ENCODE data around the gene ANKMY2.

Gene ANKMY2

GRCh38 chr7:16594676-16595075 is 50.9 kb downstream of the ANKMY2 start (continued):
- TF ChIP-seq FEZF1 (tag by site-specific recombination; IDR thresholded peaks at IDR 0.05) (no peak), ZFP37 (tag by site-specific recombination; IDR thresholded peaks at IDR 0.05) (no peak), ZNF621 (tag by site-specific recombination; IDR thresholded peaks at IDR 0.05) (no peak)

GRCh38 chr7:16594061-16594460 is 51.5 kb downstream of the ANKMY2 start:
- Histone ChIP-seq H3K36me3 (ENCODE audit: control insufficient read depth in 2 of 2, insufficient read depth in 1 of 2, low read length in 2 of 2) (no peaks in the 10 kb centered on the region), H3K4me3 (ENCODE audit: low read depth, low read length) (no peak overlapping the region), H3K4me1 (ENCODE audit: control insufficient read depth, insufficient read depth, low read length) (no peaks in the 10 kb centered on the region), H3K27ac (ENCODE audit: extremely low read depth, low read depth, low read length) (no peak overlapping the region), H3K9me3 (ENCODE audit: control insufficient read depth, insufficient read depth, low read depth, low read length) (no peaks in the 10 kb centered on the region)
- TF ChIP-seq ZNF394 (tag by site-specific recombination; IDR thresholded peaks at IDR 0.05; ENCODE audit: borderline replicate concordance): no peak
- ChIA-PET POLR2A (no interaction called here), CTCF (interaction anchor here (1.0 kb wide), 1 partner anchor 514 kb away, joined by 3 read pairs; no protein-coding TSS in a partner anchor)

GRCh38 chr7:16592395-16592794 is 53.2 kb downstream of the ANKMY2 start:
- Histone ChIP-seq H3K9me3 (ENCODE audit: control insufficient read depth, insufficient read depth, low read depth, low read length) (no peaks in the 10 kb centered on the region), H3K4me3 (ENCODE audit: low read depth, low read length) (no peak overlapping the region), H3K27ac (ENCODE audit: extremely low read depth, low read depth, low read length) (no peak overlapping the region), H3K4me1 (ENCODE audit: control insufficient read depth, insufficient read depth, low read length) (no peaks in the 10 kb centered on the region), H3K36me3 (ENCODE audit: control insufficient read depth in 2 of 2, insufficient read depth in 1 of 2, low read length in 2 of 2) (no peaks in the 10 kb centered on the region)
- no peak for TF ChIP-seq ZNF37A (tag by site-specific recombination; IDR thresholded peaks at IDR 0.05)
- TF ChIP-seq ZNF202 (tag by site-specific recombination; IDR thresholded peaks at IDR 0.05; ENCODE audit: borderline replicate concordance): no peak
- no peak for TF ChIP-seq ZNF146 (tag by site-specific recombination; IDR thresholded peaks at IDR 0.05)
- no peak for TF ChIP-seq ZBTB11 (tag by site-specific recombination; conservative IDR thresholded peaks at IDR 0.05; ENCODE audit: low read depth)
- no peak for TF ChIP-seq ZNF169 (tag by site-specific recombination; IDR thresholded peaks at IDR 0.05)
- TF ChIP-seq ZNF335 (tag by site-specific recombination; conservative IDR thresholded peaks at IDR 0.05): no peak
- TF ChIP-seq KLF7 (tag by site-specific recombination; IDR thresholded peaks at IDR 0.05; ENCODE audit: borderline replicate concordance): no peak
- no peak for TF ChIP-seq ZNF544 (tag by site-specific recombination; IDR thresholded peaks at IDR 0.05)
- TF ChIP-seq ZBTB10 (tag by site-specific recombination; IDR thresholded peaks at IDR 0.05): no peak
- TF ChIP-seq MYNN (tag by site-specific recombination; IDR thresholded peaks at IDR 0.05; ENCODE audit: borderline replicate concordance): no peak
- no peak for TF ChIP-seq ZNF639 (tag by site-specific recombination; IDR thresholded peaks at IDR 0.05)
- no peak for TF ChIP-seq ZNF266 (tag by site-specific recombination; IDR thresholded peaks at IDR 0.05; ENCODE audit: low read depth)
- no peak for TF ChIP-seq SALL2 (tag by site-specific recombination; IDR thresholded peaks at IDR 0.05; ENCODE audit: borderline replicate concordance)
- POLR2A ChIA-PET: no interaction called here
- CTCF ChIA-PET: no interaction called here
